ENCODE data around the gene ATOH7.
A peak's percentile ranks its signal among the peaks of the same experiment; 100 is the strongest.

Gene ATOH7

GRCh38 chr10:68237173-68237572 lies 5.3 kb upstream of the ATOH7 start:
- no peak overlapping the region for H3K4me3 ChIP-seq (ENCODE audit: low read depth, low read length)
- DNase-seq (ENCODE audit: low read depth), result no peak
- TF ChIP-seq CTCF (conservative IDR thresholded peaks at IDR 0.05; ENCODE audit: low read depth, low read length), result no peak

GRCh38 chr10:68235581-68235980 lies 3.7 kb upstream of the ATOH7 start:
- no peak overlapping the region for H3K4me3 ChIP-seq (ENCODE audit: low read depth, low read length)
- DNase-seq (ENCODE audit: low read depth), result no peak
- no peak for TF ChIP-seq CTCF (conservative IDR thresholded peaks at IDR 0.05; ENCODE audit: low read depth, low read length)

- TF ChIP-seq CTCF (conservative IDR thresholded peaks at IDR 0.05; ENCODE audit: low read depth, low read length), result no peak
- no peak for DNase-seq (ENCODE audit: low read depth)
- H3K4me3 ChIP-seq (ENCODE audit: low read depth, low read length), result no peak overlapping the region
These were observed 3.2 kb upstream of the ATOH7 start for GRCh38 chr10:68235111-68235510.

GRCh38 chr10:68233046-68233445 lies 1.1 kb upstream of the ATOH7 start:
- no peak for DNase-seq (ENCODE audit: low read depth)
- H3K4me3 ChIP-seq (ENCODE audit: low read depth, low read length), result no peak overlapping the region
- TF ChIP-seq CTCF (conservative IDR thresholded peaks at IDR 0.05; ENCODE audit: low read depth, low read length), result no peak

GRCh38 chr10:68231106-68231816 lies 652 bp downstream of the ATOH7 start:
- DNase-seq (ENCODE audit: low read depth), result peak; percentile 62
- H3K4me3 ChIP-seq (ENCODE audit: low read depth, low read length), result peak overlapping the region; percentile 64
- peak; percentile 27 for TF ChIP-seq CTCF (conservative IDR thresholded peaks at IDR 0.05; ENCODE audit: low read depth, low read length)

GRCh38 chr10:68230268-68230667 lies 1.6 kb downstream of the ATOH7 start:
- H3K4me3 ChIP-seq (ENCODE audit: low read depth, low read length), result no peak overlapping the region
- DNase-seq (ENCODE audit: low read depth), result no peak
- TF ChIP-seq CTCF (conservative IDR thresholded peaks at IDR 0.05; ENCODE audit: low read depth, low read length), result no peak

GRCh38 chr10:68224810-68225209 lies 7.1 kb downstream of the ATOH7 start:
- no peak for TF ChIP-seq CTCF (conservative IDR thresholded peaks at IDR 0.05; ENCODE audit: low read depth, low read length)
- no peak overlapping the region for H3K4me3 ChIP-seq (ENCODE audit: low read depth, low read length)
- peak; percentile 37 for DNase-seq (ENCODE audit: low read depth)

Measured in choroid plexus epithelial cell (primary cell).